Mesendoderm (in vitro differentiated cells): ENCODE results near the gene FBXO38.

Source experiments
- DNase-seq: peaks from one replicate; pipeline ENCODE4 v3.0.0; 2013
- H2AK5ac ChIP-seq: 2 replicates; pipeline ENCODE4 v1.6.1; 2013; ENCODE audit warnings: low read length, inconsistent platforms
- H2BK120ac ChIP-seq: 2 replicates; pipeline ENCODE4 v1.6.1; 2013; ENCODE audit warnings: low read depth, mild to moderate bottlenecking, low read length, moderate library complexity, mixed read lengths
- H2BK15ac ChIP-seq: replicated peaks from 2 replicates; pipeline ENCODE4 v1.6.1; 2013; ENCODE audit warnings: low read depth, mild to moderate bottlenecking, moderate library complexity
- H2BK5ac ChIP-seq: 2 replicates; pipeline ENCODE4 v1.6.1; 2013; ENCODE audit warnings: low read length, inconsistent platforms
- H3K18ac ChIP-seq: 2 replicates; pipeline ENCODE4 v1.6.1; 2013; ENCODE audit warnings: mild to moderate bottlenecking, low read length, mixed read lengths
- H3K23ac ChIP-seq: one replicate; pipeline ENCODE4 v1.6.1; 2013; ENCODE audit warnings: low read length
- H3K27ac ChIP-seq: 2 replicates; pipeline ENCODE4 v1.5.1; 2013; ENCODE audit warnings: low read depth, mild to moderate bottlenecking, inconsistent platforms, low read length, moderate library complexity
- H3K27me3 ChIP-seq: 2 replicates; pipeline ENCODE4 v1.6.1; 2013; ENCODE audit warnings: low read length, control low read depth, mild to moderate bottlenecking, inconsistent platforms; ENCODE audit not compliant: insufficient read depth, poor library complexity
- H3K36me3 ChIP-seq: 2 replicates; pipeline ENCODE4 v1.6.1; 2013; ENCODE audit warnings: low read length, inconsistent platforms; ENCODE audit not compliant: control insufficient read depth, insufficient read depth
- H3K4ac ChIP-seq: one replicate; pipeline ENCODE4 v1.6.1; 2013; ENCODE audit warnings: low read depth, mild to moderate bottlenecking, low read length, moderate library complexity
- H3K4me1 ChIP-seq: 2 replicates; pipeline ENCODE4 v1.6.1; 2013; ENCODE audit warnings: low read depth, low read length, inconsistent platforms; ENCODE audit not compliant: control insufficient read depth
- H3K4me2 ChIP-seq: 2 replicates; pipeline ENCODE4 v1.6.1; 2013; ENCODE audit warnings: low read length
- H3K4me3 ChIP-seq: 2 replicates; pipeline ENCODE4 v1.5.1; 2013; ENCODE audit warnings: mild to moderate bottlenecking, low read length
- H3K56ac ChIP-seq: one replicate; pipeline ENCODE4 v1.6.1; 2013; ENCODE audit warnings: low read length
- H3K79me1 ChIP-seq: 2 replicates; pipeline ENCODE4 v1.6.1; 2013; ENCODE audit warnings: low read length, inconsistent platforms
- H3K79me2 ChIP-seq: 2 replicates; pipeline ENCODE4 v1.6.1; 2013; ENCODE audit warnings: mild to moderate bottlenecking, low read length; ENCODE audit not compliant: control insufficient read depth, insufficient read depth
- H3K9ac ChIP-seq: 2 replicates; pipeline ENCODE4 v1.6.1; 2013; ENCODE audit warnings: low read length, inconsistent platforms
- H4K5ac ChIP-seq: one replicate; pipeline ENCODE4 v1.6.1; 2013; ENCODE audit warnings: low read length
- H4K8ac ChIP-seq: one replicate; pipeline ENCODE4 v1.6.1; 2013; ENCODE audit warnings: low read depth, mild to moderate bottlenecking, control low read depth, low read length, moderate library complexity
- WGBS: extraction: QIAGEN DNeasy Blood & Tissue Kit; methylation state at CpG from one replicate; pipeline ENCODE4 v1.1.7; 2013; ENCODE audit warnings: low lambda C conversion rate, missing lambda C conversion rate; ENCODE audit not compliant: insufficient coverage; ENCODE audit errors: extremely low coverage; 5-methylcytosine and 5-hydroxymethylcytosine counted together

FBXO38 gene

DNA sequence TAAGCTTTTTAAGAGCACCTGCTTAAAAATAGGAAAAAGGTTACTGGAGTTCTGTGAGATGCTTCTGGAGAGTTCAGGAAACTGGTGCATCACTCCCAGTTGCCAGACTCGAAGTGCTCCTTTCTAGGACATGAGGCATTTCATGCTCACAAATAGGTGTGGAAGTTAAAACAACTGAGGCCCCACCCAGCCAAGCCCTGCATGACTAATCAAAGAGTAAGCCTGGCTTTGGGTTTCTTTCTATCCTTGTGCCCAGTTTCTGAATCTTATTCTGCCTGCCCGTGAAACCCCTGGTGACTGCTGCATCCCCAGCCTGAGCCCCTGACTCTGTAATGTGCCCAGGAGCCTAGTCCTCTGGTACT, 40.7 kb upstream of the FBXO38 start:
- no peak overlapping the region for H3K27ac ChIP-seq
- no peaks in the 10 kb centered on the region for H3K36me3 ChIP-seq
- H3K4ac ChIP-seq, result no peak overlapping the region
- DNase-seq, result no peak
- no peak overlapping the region for H2BK15ac ChIP-seq
- no peak overlapping the region for H3K4me3 ChIP-seq
- H3K18ac ChIP-seq, result no peak overlapping the region
- WGBS, result no CpG with 5 or more reads among the region's 2 CpGs
- no peak overlapping the region for H3K23ac ChIP-seq
- H3K27me3 ChIP-seq, result no peaks in the 10 kb centered on the region
- no peaks in the 10 kb centered on the region for H3K79me1 ChIP-seq
- H2BK120ac ChIP-seq, result no peak overlapping the region
- no peak overlapping the region for H4K5ac ChIP-seq
- H4K8ac ChIP-seq, result no peak overlapping the region
- H3K56ac ChIP-seq, result no peak overlapping the region
- no peak overlapping the region for H3K4me2 ChIP-seq
- no peaks in the 10 kb centered on the region for H3K4me1 ChIP-seq
- H2BK5ac ChIP-seq, result no peak overlapping the region
- no peak overlapping the region for H3K9ac ChIP-seq
- no peak overlapping the region for H2AK5ac ChIP-seq
- no peaks in the 10 kb centered on the region for H3K79me2 ChIP-seq

DNA sequence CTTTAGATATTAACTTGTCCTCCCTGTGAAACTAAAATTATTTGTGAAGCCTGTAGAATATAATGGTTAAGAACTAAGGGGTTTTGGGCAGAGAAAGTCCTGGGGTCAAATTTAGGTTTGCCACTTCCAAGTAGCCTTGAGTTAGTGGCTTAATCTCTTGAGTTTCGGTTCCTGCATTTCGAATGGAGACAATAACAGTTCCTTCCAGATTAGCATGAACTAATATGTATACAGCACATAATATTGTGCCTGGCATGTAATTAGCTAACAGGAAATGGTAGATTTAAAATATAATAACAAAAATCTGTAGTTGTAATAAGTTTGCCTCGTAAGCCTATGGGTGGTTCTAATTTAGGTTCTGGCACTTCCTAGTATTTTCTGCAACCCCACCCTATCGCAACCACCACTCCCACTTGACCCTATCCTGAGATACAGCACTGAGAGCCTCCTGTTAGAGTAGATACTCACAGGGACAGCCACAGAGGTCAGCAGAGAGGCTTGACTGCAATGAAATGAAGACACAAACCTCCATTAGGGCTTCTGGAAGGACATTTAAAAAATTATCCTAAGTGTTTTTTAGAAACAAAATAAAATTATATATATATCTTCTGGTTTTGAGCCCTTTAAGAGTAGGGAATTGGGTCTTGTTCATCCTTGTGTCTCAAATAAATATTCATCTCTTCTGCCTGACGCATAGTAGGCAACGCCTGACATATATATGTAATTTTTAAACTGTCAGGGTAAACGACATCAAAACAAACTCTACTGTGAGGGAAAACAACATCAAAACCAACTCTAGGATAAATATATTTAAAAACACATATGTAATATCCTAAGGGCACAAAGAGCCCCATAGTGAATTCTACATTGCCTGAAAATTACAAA, 39.9 kb upstream of the FBXO38 start:
- no peak overlapping the region for H2BK5ac ChIP-seq
- H3K56ac ChIP-seq, result no peak overlapping the region
- no peak overlapping the region for H4K5ac ChIP-seq
- no peaks in the 10 kb centered on the region for H3K27me3 ChIP-seq
- WGBS, result no CpG with 5 or more reads among the region's 7 CpGs
- H3K4me2 ChIP-seq, result no peak overlapping the region
- H3K4me3 ChIP-seq, result no peak overlapping the region
- no peak overlapping the region for H2BK15ac ChIP-seq
- H3K79me1 ChIP-seq, result no peaks in the 10 kb centered on the region
- no peaks in the 10 kb centered on the region for H3K79me2 ChIP-seq
- no peak overlapping the region for H3K27ac ChIP-seq
- no peak overlapping the region for H3K4ac ChIP-seq
- no peak overlapping the region for H3K9ac ChIP-seq
- H2BK120ac ChIP-seq, result no peak overlapping the region
- DNase-seq, result no peak
- no peak overlapping the region for H3K18ac ChIP-seq
- H2AK5ac ChIP-seq, result no peak overlapping the region
- H3K23ac ChIP-seq, result no peak overlapping the region
- H3K36me3 ChIP-seq, result no peaks in the 10 kb centered on the region
- H3K4me1 ChIP-seq, result no peaks in the 10 kb centered on the region
- no peak overlapping the region for H4K8ac ChIP-seq

GRCh38 chr5:148347706-148348105, 36.1 kb upstream of the FBXO38 start:
- no CpG with 5 or more reads among the region's 1 CpG for WGBS
- Histone ChIP-seq H4K5ac (no peak overlapping the region), H2AK5ac (no peak overlapping the region), H3K4me2 (no peak overlapping the region), H3K79me2 (no peaks in the 10 kb centered on the region), H4K8ac (no peak overlapping the region), H2BK120ac (no peak overlapping the region), H3K56ac (no peak overlapping the region), H3K18ac (no peak overlapping the region), H2BK5ac (no peak overlapping the region), H3K4me3 (no peak overlapping the region), H2BK15ac (no peak overlapping the region), H3K27ac (no peak overlapping the region), H3K36me3 (no peaks in the 10 kb centered on the region), H3K4ac (no peak overlapping the region), H3K4me1 (no peaks in the 10 kb centered on the region), H3K23ac (no peak overlapping the region), H3K27me3 (no peaks in the 10 kb centered on the region), H3K9ac (no peak overlapping the region), H3K79me1 (no peaks in the 10 kb centered on the region)
- no peak for DNase-seq

GRCh38 chr5:148352696-148353095, 31.1 kb upstream of the FBXO38 start:
- no peak overlapping the region for H3K4ac ChIP-seq
- H4K5ac ChIP-seq, result no peak overlapping the region
- H3K36me3 ChIP-seq, result no peaks in the 10 kb centered on the region
- H3K18ac ChIP-seq, result no peak overlapping the region
- no CpG with 5 or more reads among the region's 1 CpG for WGBS
- no peak overlapping the region for H3K9ac ChIP-seq
- no peaks in the 10 kb centered on the region for H3K4me1 ChIP-seq
- no peak overlapping the region for H2BK5ac ChIP-seq
- H2BK120ac ChIP-seq, result no peak overlapping the region
- H3K23ac ChIP-seq, result no peak overlapping the region
- H3K4me3 ChIP-seq, result no peak overlapping the region
- no peaks in the 10 kb centered on the region for H3K27me3 ChIP-seq
- no peak overlapping the region for H4K8ac ChIP-seq
- no peak overlapping the region for H3K4me2 ChIP-seq
- no peak for DNase-seq
- H3K56ac ChIP-seq, result no peak overlapping the region
- no peak overlapping the region for H3K27ac ChIP-seq
- H2AK5ac ChIP-seq, result no peak overlapping the region
- no peaks in the 10 kb centered on the region for H3K79me1 ChIP-seq
- no peaks in the 10 kb centered on the region for H3K79me2 ChIP-seq
- H2BK15ac ChIP-seq, result no peak overlapping the region

GRCh38 chr5:148353634-148354033, 30.1 kb upstream of the FBXO38 start:
- Histone ChIP-seq H2BK15ac (no peak overlapping the region), H3K56ac (no peak overlapping the region), H3K4me3 (no peak overlapping the region), H3K4ac (no peak overlapping the region), H4K8ac (no peak overlapping the region), H3K79me1 (no peaks in the 10 kb centered on the region), H3K4me2 (no peak overlapping the region), H3K9ac (no peak overlapping the region), H2BK5ac (no peak overlapping the region), H3K79me2 (no peaks in the 10 kb centered on the region), H3K27me3 (no peaks in the 10 kb centered on the region), H3K23ac (no peak overlapping the region), H2BK120ac (no peak overlapping the region), H2AK5ac (no peak overlapping the region), H4K5ac (no peak overlapping the region), H3K4me1 (no peaks in the 10 kb centered on the region), H3K18ac (no peak overlapping the region), H3K27ac (no peak overlapping the region), H3K36me3 (no peaks in the 10 kb centered on the region)
- DNase-seq, result no peak
- no CpG with 5 or more reads among the region's 2 CpGs for WGBS

- Histone ChIP-seq H3K56ac (no peak overlapping the region), H3K4me3 (no peak overlapping the region), H3K9ac (no peak overlapping the region), H3K79me1 (no peaks in the 10 kb centered on the region), H2BK5ac (no peak overlapping the region), H3K4ac (no peak overlapping the region), H3K79me2 (no peaks in the 10 kb centered on the region), H3K27ac (no peak overlapping the region), H3K23ac (no peak overlapping the region), H4K8ac (no peak overlapping the region), H4K5ac (no peak overlapping the region), H3K4me2 (no peak overlapping the region), H2BK15ac (no peak overlapping the region), H3K18ac (no peak overlapping the region), H3K36me3 (no peaks in the 10 kb centered on the region), H3K27me3 (no peaks in the 10 kb centered on the region), H2AK5ac (no peak overlapping the region), H2BK120ac (no peak overlapping the region), H3K4me1 (no peaks in the 10 kb centered on the region)
- no peak for DNase-seq
Measured at GRCh38 chr5:148364343-148364742, 19.4 kb upstream of the FBXO38 start.
